Epidermal melanocyte (primary cell): ENCODE data around the gene PROZ.

ENCODE experiments used
- DNase-seq: peaks from one replicate; pipeline ENCODE4 v3.0.0; 2011; ENCODE audit warnings: low spot score; ENCODE audit not compliant: insufficient read length

Gene PROZ

DNA sequence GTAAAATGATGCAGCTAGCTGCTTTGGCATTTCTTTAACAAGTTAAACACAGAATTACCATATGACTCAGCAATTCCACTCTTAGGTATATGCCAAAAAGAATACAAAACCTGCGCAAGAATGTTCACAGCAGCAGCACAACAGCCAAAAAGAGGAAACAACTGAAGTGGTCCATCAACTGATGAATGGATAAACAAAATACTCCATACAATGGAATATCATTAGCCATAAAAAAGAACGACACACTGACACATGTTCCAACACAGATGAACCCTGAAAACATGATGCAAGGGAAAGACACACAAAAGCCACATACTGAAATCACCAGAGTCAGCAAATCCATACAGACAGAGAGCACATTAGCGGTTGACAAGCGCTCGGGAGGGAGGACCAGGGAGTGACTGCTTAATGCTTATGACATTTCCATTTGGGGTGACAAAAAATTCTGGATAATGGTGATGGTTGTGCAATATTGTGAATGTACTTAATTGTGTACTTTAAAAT lies 47.0 kb downstream of the PROZ start:
- DNase-seq: no peak

- DNase-seq: no peak
These were observed 49.0 kb downstream of the PROZ start for GRCh38 chr13:113207460-113207859.

DNA sequence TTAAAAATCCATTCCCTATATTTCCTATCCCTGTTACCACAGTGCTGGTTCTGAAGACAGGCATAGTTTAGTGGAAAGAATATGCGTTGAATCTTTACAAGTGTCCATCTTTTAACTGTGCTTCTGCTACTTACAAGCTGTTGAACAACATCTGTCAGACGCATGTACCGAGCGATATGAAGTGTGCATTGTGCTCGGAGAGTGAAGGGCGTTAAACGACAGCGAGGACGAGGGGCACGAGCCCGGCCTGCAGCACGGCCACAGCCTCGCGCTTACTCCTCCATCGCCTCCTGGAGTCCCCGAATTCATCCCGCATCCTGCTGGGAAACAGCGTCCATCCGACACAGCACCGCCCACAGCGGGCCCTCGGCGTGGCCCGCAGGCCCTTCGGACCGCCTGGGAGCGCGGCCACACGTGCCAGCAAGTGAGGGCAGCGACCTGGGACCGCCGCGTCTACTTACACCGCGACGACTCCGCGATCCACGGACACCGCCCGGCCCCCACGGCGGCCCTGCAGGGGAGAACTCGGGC lies 49.5 kb downstream of the PROZ start:
- no peak for DNase-seq

DNA sequence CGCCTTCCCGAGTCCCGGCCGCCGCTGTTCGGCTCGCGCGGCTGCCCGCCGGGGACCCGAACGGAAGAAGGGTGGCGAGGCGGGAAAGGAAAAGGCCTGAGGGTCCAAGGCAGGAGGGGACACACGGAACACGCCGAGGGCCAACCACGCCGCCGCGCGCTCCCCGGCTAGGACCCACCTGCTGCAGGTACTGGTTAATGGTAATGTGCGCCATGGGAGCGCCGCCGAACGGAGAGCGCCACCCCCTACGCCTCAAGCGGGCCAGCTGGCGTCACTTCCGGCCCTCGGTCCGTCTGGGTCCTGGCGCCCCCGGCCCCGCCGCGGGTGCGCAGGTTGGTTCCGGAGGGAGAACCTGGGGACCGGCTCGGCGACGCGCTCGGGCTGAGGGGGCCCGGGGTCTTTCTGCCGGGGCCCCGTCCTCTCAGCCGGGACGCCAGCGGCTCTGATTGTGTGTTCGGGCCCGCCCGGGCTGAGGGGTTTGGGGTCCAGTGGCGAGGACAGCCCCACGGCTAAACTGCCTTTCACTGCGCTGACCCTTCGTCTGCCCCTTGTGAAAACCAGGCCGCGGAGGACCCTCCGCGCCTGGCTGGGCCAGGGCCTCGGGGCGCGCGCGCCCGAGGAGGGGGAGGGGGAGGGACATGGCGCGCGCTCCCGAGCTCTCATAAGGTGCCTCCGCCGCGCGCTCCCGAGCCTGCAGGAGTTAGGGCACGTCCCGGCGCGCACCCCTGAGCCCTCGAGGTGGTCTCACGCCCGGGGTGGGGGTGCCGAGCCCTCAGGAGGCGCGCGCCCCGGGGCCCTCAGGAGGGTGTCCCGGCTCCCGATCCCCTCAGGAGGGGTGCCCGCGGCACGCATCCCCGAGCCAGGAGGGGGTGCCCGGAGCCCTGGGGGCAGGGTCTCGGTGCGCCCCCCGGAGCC lies 50.2 kb downstream of the PROZ start, which contains the start of gene PCID2:
Gene PCID2 (minus strand): TSS at position 249 of the 915 bp plus-strand sequence. CDS start 35 bp downstream, at position 214.
- DNase-seq: peak; percentile 78

DNA sequence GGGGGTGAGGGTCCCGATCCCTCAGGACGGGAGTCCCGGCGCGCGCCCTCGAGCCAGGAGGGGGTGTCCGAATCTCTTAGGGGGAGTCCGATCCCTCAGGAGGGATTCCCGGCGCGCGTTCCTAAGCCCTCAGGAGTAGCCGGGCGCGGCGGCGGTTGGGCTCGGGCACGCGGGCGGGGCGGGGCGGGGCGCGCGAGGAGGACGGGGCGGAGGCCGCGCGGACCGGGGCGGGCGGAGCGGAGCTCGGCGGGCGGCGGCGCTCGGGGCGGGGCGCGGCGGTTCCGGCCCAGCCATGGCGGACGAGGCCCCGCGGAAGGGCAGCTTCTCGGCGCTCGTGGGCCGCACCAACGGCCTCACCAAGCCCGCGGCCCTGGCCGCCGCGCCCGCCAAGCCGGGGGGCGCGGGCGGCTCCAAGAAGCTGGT lies 50.9 kb downstream of the PROZ start, which contains the start of gene CUL4A:
Gene CUL4A (plus strand): TSS at position 278 of the 423 bp plus-strand sequence. CDS start 15 bp downstream, at position 293.
- no peak for DNase-seq

DNA sequence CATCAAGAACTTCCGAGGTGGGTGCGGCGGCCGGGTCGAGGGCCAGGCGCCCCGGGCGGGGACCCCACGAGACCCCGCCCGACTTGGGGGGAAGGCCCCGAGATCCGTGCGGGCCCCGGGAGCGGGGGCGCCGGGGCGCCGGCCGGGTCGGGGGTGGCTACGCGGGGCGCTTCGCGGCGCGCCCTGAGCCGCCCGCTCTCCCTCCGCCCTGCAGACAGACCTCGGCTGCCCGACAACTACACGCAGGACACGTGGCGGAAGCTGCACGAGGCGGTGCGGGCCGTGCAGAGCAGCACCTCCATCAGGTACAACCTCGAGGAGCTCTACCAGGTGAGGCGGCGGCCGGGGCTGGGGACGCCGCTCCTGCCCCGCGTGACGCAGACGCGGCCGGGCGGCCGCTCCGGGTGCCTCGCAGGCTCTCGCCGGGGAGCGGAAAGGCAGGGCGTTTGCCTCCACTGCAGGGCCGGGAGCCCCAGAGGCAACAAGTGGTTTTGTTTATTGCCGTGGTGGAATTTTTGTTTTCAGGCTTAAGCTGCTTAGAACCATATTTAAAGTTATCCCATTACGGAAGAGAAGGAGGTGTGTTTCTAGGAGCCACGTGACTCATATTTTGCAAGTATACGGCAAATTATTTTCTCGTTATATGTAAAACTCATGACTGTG lies 51.4 kb downstream of the PROZ start:
- DNase-seq: no peak

GRCh38 chr13:113210833-113211232 lies 52.4 kb downstream of the PROZ start:
- no peak for DNase-seq

DNA sequence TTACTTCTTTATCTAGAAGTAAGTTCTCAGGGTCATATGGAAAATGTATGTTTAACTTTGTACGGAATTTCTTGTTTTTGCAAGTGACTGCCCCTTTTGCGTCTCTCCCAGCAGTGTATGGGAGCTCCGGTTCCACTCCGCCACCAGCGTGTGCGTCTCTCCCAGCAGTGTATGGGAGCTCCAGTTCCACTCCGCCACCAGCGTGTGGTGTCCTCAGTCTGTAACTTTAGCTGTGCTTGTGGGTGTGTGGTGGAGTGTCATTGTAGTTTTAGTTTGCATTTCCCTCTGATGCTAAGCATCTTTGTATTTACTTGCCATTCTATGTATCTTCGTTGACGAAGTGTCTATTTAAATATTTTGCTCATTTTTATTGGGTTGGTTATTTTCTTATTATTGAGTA lies 53.3 kb downstream of the PROZ start:
- no peak for DNase-seq

GRCh38 chr13:113216254-113217048 lies 58.0 kb downstream of the PROZ start:
- no peak for DNase-seq

DNA sequence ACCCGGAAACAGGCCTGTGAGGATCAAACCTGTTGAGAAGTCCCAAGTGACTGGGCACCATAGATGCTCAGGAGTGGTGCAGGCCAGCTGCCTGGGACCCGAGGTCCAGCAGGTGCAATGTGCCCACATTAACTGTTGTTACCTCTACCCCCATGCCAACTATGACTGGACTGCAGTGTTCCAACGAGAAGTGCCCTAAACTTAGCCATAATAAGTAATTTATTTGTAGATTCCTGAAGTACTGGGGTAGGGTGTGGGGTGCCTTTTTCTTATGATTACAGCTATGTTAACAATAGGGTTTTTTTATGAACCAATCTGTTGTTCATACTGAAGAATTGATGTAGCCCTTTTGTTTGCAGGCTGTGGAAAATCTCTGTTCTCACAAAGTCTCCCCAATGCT lies 60.1 kb downstream of the PROZ start:
- DNase-seq: no peak

DNA sequence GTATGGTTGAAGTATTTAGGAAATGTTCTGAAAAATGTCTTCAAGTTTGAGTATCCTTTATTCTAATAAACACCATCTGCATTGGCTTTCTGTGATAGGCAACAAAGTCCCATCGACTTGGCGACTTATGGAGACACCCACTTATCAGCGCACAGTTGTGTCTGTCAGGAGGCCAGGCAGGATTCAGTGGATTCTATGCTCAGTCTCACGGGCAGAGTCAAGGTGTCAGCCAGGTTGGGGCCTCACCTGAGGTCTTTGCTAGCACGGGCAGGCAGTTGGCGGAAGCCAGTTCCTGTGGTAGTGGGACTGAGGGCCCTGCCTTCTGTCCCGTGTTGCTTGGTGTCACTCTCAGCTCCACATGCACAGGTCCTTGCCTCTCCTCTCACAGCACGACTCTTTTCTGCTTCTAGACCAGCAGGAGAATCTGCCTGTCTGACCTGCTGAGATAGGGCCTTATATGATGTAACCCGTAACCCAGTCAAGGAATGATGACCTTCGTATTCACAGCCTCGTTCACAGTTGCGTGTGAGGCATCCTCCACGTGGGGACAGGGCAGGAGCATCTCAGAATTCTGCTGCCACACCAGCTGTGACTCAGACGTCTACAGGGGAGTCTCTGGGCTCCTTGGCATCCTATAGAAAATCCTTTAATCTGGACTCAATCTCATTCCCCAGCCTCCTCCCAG lies 61.0 kb downstream of the PROZ start:
- DNase-seq: no peak

DNA sequence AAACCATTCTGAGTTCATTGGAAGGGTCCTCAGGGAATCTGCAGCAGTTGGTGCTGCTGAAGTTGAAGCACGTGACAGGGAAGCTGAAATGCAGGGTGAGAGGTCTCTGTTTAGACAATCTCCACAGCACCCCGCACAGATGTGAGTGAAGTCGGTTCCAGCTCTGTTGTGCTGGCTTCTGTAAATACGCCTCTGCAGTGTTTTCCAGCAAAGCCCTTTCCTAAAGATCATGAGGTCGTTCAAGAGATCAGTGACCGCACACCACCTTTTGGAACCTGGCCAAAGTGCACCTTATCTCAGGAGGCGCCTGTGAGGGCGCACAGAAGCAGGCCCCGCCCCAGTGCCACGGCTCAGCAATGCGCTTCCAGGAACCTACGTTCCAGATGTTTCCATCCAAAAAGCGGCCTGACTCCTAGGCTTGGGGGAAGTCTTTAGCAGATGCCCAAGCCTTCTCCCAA lies 61.7 kb downstream of the PROZ start:
- DNase-seq: no peak

- DNase-seq: no peak
These were observed 62.4 kb downstream of the PROZ start for GRCh38 chr13:113220877-113221276.
